Ishikawa (cell line): ENCODE measurements around the gene PTPRN2.

Experiments used
- CEBPB ChIP-seq: IDR thresholded peaks from 2 replicates; pipeline ENCODE4 v1.6.1; 2012
- CREB1 ChIP-seq: IDR thresholded peaks from 2 replicates; pipeline ENCODE4 v1.6.1; 2012; ENCODE audit warnings: low read depth
- EGR1 ChIP-seq: IDR thresholded peaks from 2 replicates; pipeline ENCODE4 v1.6.1; 2012
- EP300 ChIP-seq: IDR thresholded peaks from 2 replicates; pipeline ENCODE4 v1.6.1; 2012; ENCODE audit warnings: borderline replicate concordance
- MAX ChIP-seq: IDR thresholded peaks from 2 replicates; pipeline ENCODE4 v1.6.1; 2012
- NFIC ChIP-seq: IDR thresholded peaks from 2 replicates; pipeline ENCODE4 v1.6.1; 2012
- RAD21 ChIP-seq: IDR thresholded peaks from 2 replicates; pipeline ENCODE4 v1.6.1; 2012; ENCODE audit warnings: low read depth
- TAF1 ChIP-seq: IDR thresholded peaks from 2 replicates; pipeline ENCODE4 v1.6.1; 2012; ENCODE audit warnings: low read depth, mild to moderate bottlenecking
- TCF12 ChIP-seq: IDR thresholded peaks from 2 replicates; pipeline ENCODE4 v1.6.1; 2012; ENCODE audit warnings: low read depth
- YY1 ChIP-seq: IDR thresholded peaks from 2 replicates; pipeline ENCODE4 v1.6.1; 2012; ENCODE audit warnings: low read depth
- ZBTB7A ChIP-seq: IDR thresholded peaks from 2 replicates; pipeline ENCODE4 v1.6.1; 2012; ENCODE audit warnings: low read depth
- TF ChIP-seq, protein P1 (sequence below): IDR thresholded peaks from 2 replicates; pipeline ENCODE4 v1.6.1; 2012; ENCODE audit warnings: low read depth, mild to moderate bottlenecking
- TF ChIP-seq, protein P2 (sequence below): IDR thresholded peaks from 2 replicates; pipeline ENCODE4 v1.6.1; 2012

DNA sequence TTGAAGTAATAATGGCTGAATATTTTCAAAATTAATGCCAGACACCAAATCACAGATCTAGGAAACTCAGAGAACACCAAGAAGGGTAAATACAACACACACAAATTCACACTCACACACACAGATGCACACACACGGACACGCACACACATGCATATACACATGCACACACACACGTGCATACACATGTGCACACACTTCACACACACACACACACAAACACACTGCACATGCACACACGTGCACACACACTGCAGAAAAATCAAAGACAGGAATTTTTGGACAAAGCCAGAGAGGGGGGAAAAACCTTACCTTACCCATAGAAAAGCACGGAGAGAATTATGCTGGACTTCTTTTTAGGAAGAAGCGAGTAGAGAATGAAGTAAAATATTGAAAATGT is 547.4 kb downstream of the PTPRN2 start:
- TF ChIP-seq EGR1, result no peak
- no peak for TF ChIP-seq RAD21
- no peak for TF ChIP-seq CREB1
- TF ChIP-seq MAX, result no peak
- no peak for TF ChIP-seq TCF12
- TF ChIP-seq, protein P1, sequence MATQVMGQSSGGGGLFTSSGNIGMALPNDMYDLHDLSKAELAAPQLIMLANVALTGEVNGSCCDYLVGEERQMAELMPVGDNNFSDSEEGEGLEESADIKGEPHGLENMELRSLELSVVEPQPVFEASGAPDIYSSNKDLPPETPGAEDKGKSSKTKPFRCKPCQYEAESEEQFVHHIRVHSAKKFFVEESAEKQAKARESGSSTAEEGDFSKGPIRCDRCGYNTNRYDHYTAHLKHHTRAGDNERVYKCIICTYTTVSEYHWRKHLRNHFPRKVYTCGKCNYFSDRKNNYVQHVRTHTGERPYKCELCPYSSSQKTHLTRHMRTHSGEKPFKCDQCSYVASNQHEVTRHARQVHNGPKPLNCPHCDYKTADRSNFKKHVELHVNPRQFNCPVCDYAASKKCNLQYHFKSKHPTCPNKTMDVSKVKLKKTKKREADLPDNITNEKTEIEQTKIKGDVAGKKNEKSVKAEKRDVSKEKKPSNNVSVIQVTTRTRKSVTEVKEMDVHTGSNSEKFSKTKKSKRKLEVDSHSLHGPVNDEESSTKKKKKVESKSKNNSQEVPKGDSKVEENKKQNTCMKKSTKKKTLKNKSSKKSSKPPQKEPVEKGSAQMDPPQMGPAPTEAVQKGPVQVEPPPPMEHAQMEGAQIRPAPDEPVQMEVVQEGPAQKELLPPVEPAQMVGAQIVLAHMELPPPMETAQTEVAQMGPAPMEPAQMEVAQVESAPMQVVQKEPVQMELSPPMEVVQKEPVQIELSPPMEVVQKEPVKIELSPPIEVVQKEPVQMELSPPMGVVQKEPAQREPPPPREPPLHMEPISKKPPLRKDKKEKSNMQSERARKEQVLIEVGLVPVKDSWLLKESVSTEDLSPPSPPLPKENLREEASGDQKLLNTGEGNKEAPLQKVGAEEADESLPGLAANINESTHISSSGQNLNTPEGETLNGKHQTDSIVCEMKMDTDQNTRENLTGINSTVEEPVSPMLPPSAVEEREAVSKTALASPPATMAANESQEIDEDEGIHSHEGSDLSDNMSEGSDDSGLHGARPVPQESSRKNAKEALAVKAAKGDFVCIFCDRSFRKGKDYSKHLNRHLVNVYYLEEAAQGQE, result no peak
- no peak for TF ChIP-seq EP300
- no peak for TF ChIP-seq YY1
- no peak for TF ChIP-seq CEBPB
- TF ChIP-seq, protein P2, sequence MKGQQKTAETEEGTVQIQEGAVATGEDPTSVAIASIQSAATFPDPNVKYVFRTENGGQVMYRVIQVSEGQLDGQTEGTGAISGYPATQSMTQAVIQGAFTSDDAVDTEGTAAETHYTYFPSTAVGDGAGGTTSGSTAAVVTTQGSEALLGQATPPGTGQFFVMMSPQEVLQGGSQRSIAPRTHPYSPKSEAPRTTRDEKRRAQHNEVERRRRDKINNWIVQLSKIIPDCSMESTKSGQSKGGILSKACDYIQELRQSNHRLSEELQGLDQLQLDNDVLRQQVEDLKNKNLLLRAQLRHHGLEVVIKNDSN, result no peak
- no peak for TF ChIP-seq NFIC
- no peak for TF ChIP-seq TAF1
- TF ChIP-seq ZBTB7A, result no peak
